ENCODE results near the gene KCNK2. TPM values are rescaled to one million over a fixed set of nuclear protein-coding genes. Genes with fewer than 3 reads are reported as not detected.

KCNK2 gene
- total RNA-seq = not detected

GRCh38 chr1:215082532-215083382, at the start of gene KCNK2:
Gene KCNK2 (plus strand): TSS chr1:215082737. CDS start chr1:215083386, 649 bp downstream.
- DNase-seq = no peak

DNA sequence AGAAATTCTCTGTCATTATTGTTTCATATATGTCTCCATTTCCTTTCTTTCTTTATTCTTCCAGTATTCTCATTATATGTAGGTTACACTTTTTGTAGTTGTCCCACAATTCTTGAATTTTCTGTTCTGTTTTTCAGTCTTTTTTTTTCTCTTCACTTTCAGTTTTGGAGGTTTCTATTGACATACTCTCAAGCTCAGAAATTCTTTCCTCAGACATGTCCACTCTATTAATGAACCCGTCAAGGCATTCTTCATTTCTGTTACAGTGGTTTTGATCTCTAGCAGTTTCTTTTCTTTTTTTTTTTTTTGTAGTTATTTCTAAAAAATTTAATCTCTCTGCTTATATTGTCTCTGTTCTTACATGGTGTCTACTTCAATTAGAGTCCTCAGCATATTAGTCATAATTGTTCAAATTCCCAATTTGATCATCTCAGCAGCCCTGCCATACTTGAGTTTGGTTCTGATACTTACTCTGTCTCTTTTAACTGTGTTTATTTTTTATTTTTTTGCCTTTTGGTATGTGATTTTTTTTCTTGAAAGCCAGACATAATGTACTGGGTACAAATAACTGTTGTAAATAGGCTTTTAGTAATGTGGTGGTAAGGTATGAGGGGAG, 49.5 kb upstream of the KCNK2 start:
- no peak for DNase-seq

DNA sequence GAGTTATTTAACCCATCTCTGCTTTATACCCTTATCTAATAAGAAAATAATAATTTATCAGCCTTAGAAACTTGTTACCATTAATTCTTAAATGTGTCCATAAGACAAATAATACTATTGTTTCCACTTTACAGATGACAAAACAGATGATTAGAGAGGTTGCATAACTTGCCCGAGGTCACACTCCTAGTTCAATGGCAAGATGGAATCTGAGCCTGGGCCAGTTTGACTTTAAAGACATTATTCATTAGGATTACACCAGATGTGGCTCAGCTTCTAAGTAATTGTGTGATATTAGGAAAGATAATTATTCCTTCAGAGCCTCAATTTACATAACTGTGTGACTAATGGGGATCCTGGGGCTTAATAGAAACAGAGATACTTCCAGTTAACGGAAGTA, 42.3 kb upstream of the KCNK2 start:
- no peak for DNase-seq

DNA sequence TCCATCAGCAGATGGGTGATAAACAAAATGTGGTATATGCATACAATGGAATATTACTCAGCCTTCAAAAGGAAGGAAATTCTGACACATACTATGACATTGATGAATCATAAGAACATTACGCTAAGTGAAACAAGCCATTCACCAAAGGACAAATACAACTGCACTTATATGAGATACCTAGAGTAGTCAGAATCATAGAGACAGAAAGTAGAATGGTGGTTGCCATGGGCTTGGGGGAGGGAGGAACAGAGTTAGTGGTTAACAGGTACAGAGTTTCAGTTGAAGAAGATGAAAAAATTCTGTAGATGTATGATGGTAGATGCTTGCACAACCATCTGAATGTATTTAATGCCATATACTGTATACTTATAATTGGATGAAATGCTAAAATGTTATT, 39.1 kb upstream of the KCNK2 start:
- DNase-seq = no peak

DNA sequence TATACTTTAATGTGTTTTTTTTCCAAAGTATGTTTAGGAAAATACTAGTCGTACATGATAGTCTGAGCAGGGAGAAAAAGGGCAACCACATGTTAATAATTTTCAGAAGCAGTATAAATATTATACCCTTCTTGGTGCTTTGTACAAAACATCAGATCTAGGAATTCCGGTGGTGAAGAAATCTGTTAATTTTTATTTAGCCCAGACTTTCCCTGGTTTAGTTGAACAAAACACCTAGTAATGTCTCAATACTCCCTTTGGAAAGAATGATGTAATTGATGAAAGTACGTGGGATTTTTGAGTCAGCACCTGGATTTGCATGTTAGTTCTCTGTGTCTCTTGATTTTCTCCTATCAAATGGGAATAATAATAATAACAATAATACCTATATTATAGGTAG, 38.4 kb upstream of the KCNK2 start:
- no peak for DNase-seq

DNA sequence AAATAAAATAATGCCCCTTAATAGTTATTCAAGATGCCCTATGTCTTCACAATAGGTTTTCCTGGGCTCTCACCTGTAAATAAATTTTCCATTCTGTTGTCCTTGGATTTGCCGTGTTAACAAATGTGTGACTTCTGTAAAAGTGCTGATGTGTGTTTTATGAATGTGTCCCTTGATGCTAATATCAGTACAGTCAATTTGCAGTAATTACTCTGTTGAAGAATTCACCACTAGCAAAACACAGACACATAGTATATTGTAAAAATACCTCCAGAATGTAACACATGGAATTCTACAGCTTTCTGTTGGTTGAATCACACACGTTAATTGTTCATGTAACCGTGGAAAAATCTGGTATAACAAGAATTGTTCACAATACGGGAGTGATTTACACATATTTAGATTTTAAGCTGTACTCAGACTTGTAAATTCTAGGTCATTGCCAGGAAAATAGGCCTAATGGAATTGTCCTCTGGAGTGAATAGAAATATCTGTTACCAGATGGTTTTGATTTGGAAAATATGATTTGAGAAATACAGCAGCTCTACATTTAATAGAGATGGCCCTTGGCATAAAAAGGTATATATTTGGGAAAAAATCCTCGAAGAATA, 36.7 kb upstream of the KCNK2 start:
- DNase-seq = no peak

- DNase-seq = no peak
These were observed 30.1 kb upstream of the KCNK2 start for GRCh38 chr1:215052256-215053015.

- DNase-seq = no peak
These were observed 28.3 kb upstream of the KCNK2 start for GRCh38 chr1:215054266-215054665.

- no peak for DNase-seq
These were observed 27.1 kb upstream of the KCNK2 start for GRCh38 chr1:215055281-215055935.

DNA sequence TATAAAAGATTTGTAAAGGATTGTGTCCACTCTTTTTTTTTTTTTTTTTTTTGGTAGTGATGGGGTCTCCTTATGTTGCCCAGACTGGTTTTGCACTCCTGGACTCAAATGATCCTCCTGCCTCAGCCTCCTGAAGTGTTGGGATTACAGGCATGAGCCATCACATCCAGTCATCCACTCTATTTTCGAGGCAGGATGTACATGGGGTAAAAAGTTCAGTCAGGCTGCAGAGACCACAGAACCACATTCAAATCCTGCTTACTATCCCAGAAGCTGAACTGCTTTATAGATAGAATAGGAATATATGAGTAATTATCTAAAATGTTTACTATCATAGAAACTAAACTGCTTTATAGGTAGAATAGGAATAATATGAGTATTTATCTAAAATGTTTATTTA, 26.0 kb upstream of the KCNK2 start:
- no peak for DNase-seq

DNA sequence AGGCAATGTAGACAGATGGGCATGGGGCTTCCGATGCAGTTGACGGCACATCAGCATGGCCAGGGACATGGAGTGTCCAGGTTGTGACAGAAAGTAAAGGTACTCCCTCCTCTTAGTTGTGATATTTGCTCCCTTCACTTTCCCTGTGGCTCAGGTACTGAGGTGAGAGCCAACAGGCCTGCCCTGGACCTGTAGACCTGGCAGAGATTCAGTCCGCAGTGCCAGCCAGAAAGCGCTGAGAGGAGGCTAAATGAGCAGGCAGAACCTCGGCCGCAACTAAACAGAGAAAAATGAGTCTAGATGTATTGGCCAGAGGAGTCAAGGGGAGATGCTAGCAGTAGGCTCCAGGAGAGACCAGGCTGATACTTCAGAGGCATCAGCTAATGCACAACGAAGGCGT, 22.6 kb upstream of the KCNK2 start:
- no peak for DNase-seq

DNA sequence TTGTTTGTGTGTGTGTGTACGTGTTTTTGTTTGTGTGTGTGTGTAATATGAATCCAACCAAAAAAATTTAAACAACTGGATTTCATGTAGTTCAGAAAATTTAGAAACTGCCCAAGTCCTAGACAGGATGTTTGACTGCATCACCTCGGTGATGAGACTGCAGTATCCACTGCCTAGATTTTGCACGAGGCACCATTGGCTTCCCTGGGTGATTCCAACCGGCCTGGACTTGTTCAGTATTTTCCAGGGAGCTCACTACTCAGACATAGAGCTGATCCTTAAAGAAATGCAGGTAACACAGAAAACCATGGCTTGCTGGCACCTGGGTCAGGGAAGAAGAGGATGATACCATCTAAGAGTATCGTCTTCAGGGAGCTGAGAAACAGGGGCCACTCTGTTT, 18.2 kb upstream of the KCNK2 start:
- no peak for DNase-seq

DNA sequence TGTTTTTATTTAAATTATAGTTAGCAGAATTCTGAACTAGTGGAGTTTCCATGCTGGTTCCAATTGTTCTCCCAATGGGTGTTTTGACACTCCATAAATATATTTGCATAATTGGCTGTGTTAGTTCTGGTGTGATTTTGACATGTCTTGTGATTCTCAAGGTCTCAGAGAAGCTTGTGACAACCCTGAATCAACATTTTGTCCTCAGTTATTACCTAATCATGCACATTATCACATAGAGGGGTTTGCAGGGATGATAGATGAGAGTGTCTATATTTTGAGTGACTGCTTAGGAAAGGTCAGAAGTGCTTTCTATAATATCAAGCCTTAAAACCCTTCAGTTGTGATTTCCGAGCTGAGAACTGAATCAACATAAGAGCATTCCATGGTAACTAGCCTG, 11.5 kb upstream of the KCNK2 start:
- no peak for DNase-seq

DNA sequence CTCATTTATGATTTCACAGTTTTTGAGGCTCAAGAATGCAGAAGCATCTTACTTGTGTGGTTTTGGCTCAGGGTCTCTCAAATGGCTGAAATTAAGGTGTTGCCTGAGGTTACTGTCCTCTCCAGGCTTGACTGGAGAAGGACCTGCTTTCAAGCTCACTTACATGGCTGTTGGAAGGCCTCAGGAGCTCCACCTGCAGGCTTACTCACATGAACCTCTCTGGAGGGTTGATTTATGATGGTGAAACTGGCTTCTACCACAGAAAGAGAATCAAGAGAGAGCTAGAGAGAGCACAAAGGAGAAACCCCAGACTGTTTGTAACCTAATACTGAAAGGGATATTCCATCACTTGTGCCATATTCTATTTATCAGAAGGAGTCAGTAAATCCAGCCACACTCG, 6.2 kb upstream of the KCNK2 start:
- no peak for DNase-seq

DNA sequence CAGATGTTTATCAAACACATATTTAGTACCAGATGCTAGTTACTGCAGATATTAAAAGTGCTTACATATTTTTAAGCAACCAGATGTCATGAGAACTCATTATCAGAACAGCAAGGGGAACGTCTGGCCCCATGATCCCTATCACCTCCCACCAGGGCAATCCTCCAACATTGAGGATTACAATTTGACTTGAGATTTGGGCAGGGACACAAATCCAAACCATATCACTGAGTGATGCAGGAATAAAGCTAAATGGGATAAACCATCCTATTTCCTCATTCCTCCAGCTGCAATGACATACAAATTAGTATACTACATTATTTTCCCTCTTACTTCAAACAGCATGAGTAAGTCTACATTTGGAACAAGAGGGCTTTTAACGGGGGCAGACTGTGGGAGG, 3.1 kb upstream of the KCNK2 start:
- DNase-seq = no peak

DNA sequence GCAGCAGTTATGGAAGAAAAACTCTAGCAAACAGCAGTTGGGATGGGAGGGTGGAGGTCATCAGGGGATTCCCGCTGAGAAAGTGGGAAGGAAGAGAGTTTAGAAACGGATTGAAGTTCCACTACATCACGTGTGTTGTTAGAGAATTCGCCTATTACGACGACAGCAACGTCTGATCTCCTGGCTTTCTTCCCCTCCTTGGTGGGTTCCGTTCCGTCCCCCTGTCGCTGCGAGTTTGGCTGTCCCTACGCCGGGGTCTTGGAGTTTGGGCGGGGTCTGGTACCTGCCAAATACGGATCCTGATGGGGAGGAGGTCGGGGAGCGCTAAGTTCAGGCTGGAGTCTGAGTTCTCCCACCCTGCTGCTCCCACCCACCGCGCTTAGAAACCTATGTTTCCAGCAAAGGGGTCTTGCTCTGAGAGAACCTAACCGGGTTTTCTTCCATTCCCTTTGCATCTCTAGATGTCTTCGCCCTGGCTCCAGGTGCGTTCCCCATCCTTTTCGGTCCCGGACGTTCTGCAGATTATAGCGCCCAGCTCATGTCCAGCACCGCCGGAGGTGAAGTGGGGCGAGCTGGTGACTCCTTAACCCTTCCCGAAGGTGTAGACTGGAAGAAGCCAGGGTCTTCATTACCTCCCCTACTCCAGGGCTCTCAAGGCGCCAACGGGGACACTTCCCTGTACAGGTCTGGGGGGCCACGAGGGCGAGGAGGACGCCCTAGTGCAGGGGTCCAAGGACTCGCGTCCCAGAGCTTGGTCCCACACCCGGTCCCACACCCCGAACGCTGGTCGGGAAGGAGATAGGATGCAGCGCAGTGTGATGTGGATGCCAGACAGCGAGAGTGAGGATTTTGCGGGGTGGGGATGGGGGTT, 641 bp upstream of the KCNK2 start:
- DNase-seq = no peak

DNA sequence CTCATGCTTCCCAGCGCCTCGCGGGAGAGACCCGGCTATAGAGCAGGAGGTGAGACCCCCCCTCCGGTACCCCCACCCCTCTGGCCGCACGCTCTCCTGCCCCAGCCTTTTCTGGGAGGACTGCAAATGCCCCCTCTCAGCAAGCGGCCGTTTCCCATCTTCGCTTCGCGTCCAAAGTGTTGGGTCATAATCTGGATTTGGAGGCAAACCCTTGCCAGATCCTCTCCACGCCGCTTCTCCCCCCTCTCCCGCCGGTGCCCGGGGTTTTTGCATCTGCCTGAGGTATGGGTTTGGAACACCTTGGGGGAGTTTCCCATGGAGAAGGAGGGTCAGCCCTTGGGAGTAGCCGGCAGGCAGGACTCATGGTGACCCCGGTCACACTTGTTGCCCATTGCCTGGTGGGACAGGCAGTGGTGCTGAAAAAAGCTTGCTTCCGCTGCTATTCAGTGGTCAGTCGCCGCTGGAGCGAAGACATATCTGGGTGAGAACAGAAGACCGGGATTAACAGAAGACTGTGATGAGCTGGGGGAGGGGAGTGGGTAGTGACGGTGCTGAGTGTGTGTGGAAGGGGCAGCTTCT, 935 bp downstream of the KCNK2 start:
- no peak for DNase-seq

DNA sequence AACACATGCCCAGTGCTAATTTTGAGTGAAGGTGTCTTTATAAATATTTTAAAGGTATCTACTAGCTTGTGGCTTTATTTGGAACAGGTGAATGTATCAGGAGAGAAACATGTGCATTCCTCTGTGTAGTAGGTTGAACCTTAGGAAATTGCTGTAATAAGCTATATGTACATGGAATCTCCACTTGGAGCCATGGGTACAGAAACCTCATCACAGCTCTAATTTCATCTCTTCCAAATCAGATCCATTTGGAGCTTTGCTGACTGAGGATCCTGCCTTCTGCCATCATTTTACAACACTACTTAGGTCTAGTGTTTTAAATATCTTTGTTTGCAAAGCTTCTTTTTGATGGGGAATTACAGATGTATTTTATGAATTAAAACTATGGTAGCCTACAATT, 2.1 kb downstream of the KCNK2 start:
- DNase-seq = no peak

DNA sequence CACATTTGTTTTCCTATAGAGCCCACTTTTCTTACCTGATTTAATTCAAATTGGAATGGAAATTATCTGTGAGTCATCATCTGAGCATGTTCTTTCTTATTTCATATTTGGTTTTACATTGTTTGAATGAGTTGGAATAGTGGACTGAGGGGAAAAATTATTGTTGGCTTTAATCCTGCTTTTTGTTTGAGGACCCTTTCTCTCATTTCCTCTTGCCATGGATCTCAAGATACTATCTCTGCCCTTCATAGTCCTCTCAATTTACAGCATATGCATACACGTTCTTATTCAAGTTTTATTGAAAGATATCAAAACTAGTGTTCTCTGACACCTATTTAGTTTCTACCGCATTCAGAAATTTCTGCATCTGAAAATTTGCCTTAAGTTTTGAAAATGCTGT, 5.1 kb downstream of the KCNK2 start:
- no peak for DNase-seq

- no peak for DNase-seq
These were observed 11.8 kb downstream of the KCNK2 start for GRCh38 chr1:215094381-215094780.

DNA sequence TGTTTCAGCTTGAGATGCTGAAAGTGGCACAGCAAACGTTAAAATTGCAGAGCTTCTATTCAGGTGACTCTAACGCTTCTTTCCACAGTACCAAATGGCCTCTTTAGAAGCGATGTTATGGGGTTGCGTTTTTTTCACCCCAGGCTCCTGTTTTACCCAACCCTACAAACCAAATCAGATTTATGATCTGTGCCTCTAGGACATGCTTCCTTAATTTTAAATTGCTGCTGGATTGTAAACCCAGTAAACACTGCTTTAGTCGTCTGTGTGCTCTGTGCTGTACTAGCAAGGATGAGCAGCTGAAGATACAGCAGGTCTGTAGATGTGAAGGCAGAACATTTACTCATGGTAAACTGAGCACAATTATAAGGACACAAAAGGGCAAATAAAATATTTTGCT, 13.0 kb downstream of the KCNK2 start:
- DNase-seq = no peak

Measured in effector CD4-positive, alpha-beta T cell (primary cell).